Measurements from ENCODE around the gene ZSCAN21.

DNA sequence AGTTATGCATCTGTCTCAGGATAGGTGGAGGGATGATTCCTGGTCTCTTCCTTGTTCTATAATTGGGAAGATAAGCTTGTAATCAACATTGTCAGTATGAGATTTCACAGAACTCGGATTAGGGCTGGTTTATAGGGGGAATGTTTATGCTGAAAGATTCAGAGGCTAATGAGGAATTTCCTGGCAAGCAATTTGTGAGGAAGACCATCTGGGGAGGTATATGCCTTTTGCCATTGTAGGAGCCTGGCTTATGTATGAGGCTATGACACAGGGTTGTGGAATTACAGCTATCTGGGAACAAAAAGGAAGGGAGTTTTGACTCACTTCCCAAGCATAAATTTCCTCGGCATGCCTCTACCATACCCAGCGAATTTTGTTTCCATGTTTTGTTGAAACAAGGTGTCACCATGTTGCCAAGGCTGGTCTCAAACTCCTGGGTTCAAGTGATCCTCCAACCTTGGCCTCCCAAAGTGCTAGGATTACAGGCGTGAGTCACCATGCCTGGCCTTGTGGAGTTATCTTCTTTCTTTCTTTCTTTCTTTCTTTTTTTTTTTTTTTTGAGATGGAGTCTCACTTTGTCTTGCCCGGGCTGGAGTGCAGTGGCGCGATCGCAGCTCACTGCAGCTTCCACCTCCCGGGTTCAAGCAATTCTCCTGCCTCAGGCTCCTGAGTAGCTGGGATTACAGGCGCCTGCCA is 37.6 kb downstream of the ZSCAN21 start:
- TF ChIP-seq, protein P1, sequence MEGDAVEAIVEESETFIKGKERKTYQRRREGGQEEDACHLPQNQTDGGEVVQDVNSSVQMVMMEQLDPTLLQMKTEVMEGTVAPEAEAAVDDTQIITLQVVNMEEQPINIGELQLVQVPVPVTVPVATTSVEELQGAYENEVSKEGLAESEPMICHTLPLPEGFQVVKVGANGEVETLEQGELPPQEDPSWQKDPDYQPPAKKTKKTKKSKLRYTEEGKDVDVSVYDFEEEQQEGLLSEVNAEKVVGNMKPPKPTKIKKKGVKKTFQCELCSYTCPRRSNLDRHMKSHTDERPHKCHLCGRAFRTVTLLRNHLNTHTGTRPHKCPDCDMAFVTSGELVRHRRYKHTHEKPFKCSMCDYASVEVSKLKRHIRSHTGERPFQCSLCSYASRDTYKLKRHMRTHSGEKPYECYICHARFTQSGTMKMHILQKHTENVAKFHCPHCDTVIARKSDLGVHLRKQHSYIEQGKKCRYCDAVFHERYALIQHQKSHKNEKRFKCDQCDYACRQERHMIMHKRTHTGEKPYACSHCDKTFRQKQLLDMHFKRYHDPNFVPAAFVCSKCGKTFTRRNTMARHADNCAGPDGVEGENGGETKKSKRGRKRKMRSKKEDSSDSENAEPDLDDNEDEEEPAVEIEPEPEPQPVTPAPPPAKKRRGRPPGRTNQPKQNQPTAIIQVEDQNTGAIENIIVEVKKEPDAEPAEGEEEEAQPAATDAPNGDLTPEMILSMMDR (IDR thresholded peaks at IDR 0.05 in 2 of 3, conservative IDR thresholded peaks at IDR 0.05 in 1 of 3; ENCODE audit: control insufficient read depth in 2 of 3, extremely low read depth in 1 of 3, insufficient read depth in 1 of 3, low read depth in 3 of 3, low read length in 3 of 3): no peak
- no peak for TF ChIP-seq FOS (IDR thresholded peaks at IDR 0.05; ENCODE audit: borderline replicate concordance, extremely low read depth, insufficient read length)
- no peak for TF ChIP-seq TCF12 (IDR thresholded peaks at IDR 0.05; ENCODE audit: low read depth, low read length)

Data from GM12878 (cell line).